ENCODE measurements around the gene AARS2.
"Not testable (repeated sequence)": the region's sequence is repeated elsewhere in the genome, so short reads cannot be mapped to it uniquely, and the experiment has no call there.

Gene AARS2

GRCh38 chr6:44315516-44315915, 2.4 kb upstream of the AARS2 start:
- no peak overlapping the region for H3K27ac ChIP-seq (replicated peaks)
- H3K4me3 ChIP-seq (replicated peaks; ENCODE audit: insufficient read depth, low read length), result no peak overlapping the region
- TF ChIP-seq POLR2AphosphoS5 (IDR thresholded peaks at IDR 0.05; ENCODE audit: low read depth), result no peak
- no peak for TF ChIP-seq GABPA (IDR thresholded peaks at IDR 0.05; ENCODE audit: low read depth)
- peak in 1 of 2 experiments; percentile 14 for DNase-seq (ENCODE audit: low read depth in 1 of 2, low spot score in 1 of 2)
- H3K27me3 ChIP-seq (ENCODE audit: insufficient read depth, poor library complexity, severe bottlenecking), result peaks cover 2% of the 10 kb centered on the region

- H3K4me3 ChIP-seq (replicated peaks; ENCODE audit: insufficient read depth, low read length); H3K27ac ChIP-seq (replicated peaks); DNase-seq (ENCODE audit: low read depth in 1 of 2, low spot score in 1 of 2); H3K27me3 ChIP-seq (ENCODE audit: insufficient read depth, poor library complexity, severe bottlenecking): not testable (repeated sequence)
These were observed 1.5 kb upstream of the AARS2 start for GRCh38 chr6:44314657-44315056.

- no peaks in the 10 kb centered on the region for H3K27me3 ChIP-seq (ENCODE audit: insufficient read depth, poor library complexity, severe bottlenecking)
- H3K27ac ChIP-seq (replicated peaks), result no peak overlapping the region
- H3K4me3 ChIP-seq (replicated peaks; ENCODE audit: insufficient read depth, low read length), result no peak overlapping the region
- no peak for DNase-seq (ENCODE audit: low read depth in 1 of 2, low spot score in 1 of 2)
- TF ChIP-seq REST (IDR thresholded peaks at IDR 0.05; ENCODE audit: insufficient replicate concordance, low read depth) (no peak), CTCF (IDR thresholded peaks at IDR 0.05; ENCODE audit: insufficient read depth, low read length) (no peak), POLR2AphosphoS5 (IDR thresholded peaks at IDR 0.05; ENCODE audit: low read depth) (no peak), GABPA (IDR thresholded peaks at IDR 0.05; ENCODE audit: low read depth) (no peak), SPI1 (IDR thresholded peaks at IDR 0.05; ENCODE audit: borderline replicate concordance, low read depth) (no peak)
These were observed 1.4 kb downstream of the AARS2 start for GRCh38 chr6:44311767-44312166.

- Histone ChIP-seq H3K27me3 (ENCODE audit: insufficient read depth, poor library complexity, severe bottlenecking) (no peaks in the 10 kb centered on the region), H3K27ac (replicated peaks) (no peak overlapping the region), H3K4me3 (replicated peaks; ENCODE audit: insufficient read depth, low read length) (no peak overlapping the region)
- TF ChIP-seq CTCF (IDR thresholded peaks at IDR 0.05; ENCODE audit: insufficient read depth, low read length) (no peak), GABPA (IDR thresholded peaks at IDR 0.05; ENCODE audit: low read depth) (no peak), REST (IDR thresholded peaks at IDR 0.05; ENCODE audit: insufficient replicate concordance, low read depth) (no peak), POLR2AphosphoS5 (IDR thresholded peaks at IDR 0.05; ENCODE audit: low read depth) (no peak), SPI1 (IDR thresholded peaks at IDR 0.05; ENCODE audit: borderline replicate concordance, low read depth) (no peak)
- DNase-seq (ENCODE audit: low read depth in 1 of 2, low spot score in 1 of 2), result no peak
These were observed 1.8 kb downstream of the AARS2 start for GRCh38 chr6:44311304-44311703.

- H3K27me3 ChIP-seq (ENCODE audit: insufficient read depth, poor library complexity, severe bottlenecking), result no peaks in the 10 kb centered on the region
- H3K4me3 ChIP-seq (replicated peaks; ENCODE audit: insufficient read depth, low read length), result no peak overlapping the region
- TF ChIP-seq SPI1 (IDR thresholded peaks at IDR 0.05; ENCODE audit: borderline replicate concordance, low read depth) (no peak), POLR2AphosphoS5 (IDR thresholded peaks at IDR 0.05; ENCODE audit: low read depth) (no peak), CTCF (IDR thresholded peaks at IDR 0.05; ENCODE audit: insufficient read depth, low read length) (no peak), GABPA (IDR thresholded peaks at IDR 0.05; ENCODE audit: low read depth) (no peak), REST (IDR thresholded peaks at IDR 0.05; ENCODE audit: insufficient replicate concordance, low read depth) (no peak)
- H3K27ac ChIP-seq (replicated peaks), result no peak overlapping the region
- DNase-seq (ENCODE audit: low read depth in 1 of 2, low spot score in 1 of 2), result no peak
These were observed 2.9 kb downstream of the AARS2 start for GRCh38 chr6:44310241-44310640.

Measured in HL-60 (cell line).